Breast epithelium (tissue), 3 donors: Measurements from ENCODE around the gene DAPK2.

ENCODE experiments used
- POLR2A ChIP-seq: fragments of 450-650 bp; IDR thresholded peaks from one replicate; pipeline ENCODE4 v1.6.1; 2016; ENCODE audit warnings: antibody characterized with exemption, mild to moderate bottlenecking, moderate library complexity
- TF ChIP-seq, protein P1 (sequence below), 3 donors: fragments of 450-650 bp; IDR thresholded peaks; one replicate each; pipeline ENCODE4 v1.5.1; 2016 to 2017; ENCODE audit warnings: antibody characterized with exemption in 3 of 3, mild to moderate bottlenecking in 3 of 3, moderate library complexity in 3 of 3

GRCh38 chr15:64014995-64015394 is 31.3 kb downstream of the DAPK2 start:
- TF ChIP-seq, protein P1, sequence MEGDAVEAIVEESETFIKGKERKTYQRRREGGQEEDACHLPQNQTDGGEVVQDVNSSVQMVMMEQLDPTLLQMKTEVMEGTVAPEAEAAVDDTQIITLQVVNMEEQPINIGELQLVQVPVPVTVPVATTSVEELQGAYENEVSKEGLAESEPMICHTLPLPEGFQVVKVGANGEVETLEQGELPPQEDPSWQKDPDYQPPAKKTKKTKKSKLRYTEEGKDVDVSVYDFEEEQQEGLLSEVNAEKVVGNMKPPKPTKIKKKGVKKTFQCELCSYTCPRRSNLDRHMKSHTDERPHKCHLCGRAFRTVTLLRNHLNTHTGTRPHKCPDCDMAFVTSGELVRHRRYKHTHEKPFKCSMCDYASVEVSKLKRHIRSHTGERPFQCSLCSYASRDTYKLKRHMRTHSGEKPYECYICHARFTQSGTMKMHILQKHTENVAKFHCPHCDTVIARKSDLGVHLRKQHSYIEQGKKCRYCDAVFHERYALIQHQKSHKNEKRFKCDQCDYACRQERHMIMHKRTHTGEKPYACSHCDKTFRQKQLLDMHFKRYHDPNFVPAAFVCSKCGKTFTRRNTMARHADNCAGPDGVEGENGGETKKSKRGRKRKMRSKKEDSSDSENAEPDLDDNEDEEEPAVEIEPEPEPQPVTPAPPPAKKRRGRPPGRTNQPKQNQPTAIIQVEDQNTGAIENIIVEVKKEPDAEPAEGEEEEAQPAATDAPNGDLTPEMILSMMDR (IDR thresholded peaks at IDR 0.05), result no peak
- TF ChIP-seq POLR2A, result no peak
